ENCODE results near the gene ISL2.

GRCh38 chr15:76376816-76377215 is 40.2 kb downstream of the ISL2 start:
- TF ChIP-seq CTCF (IDR thresholded peaks at IDR 0.05; ENCODE audit: insufficient read depth, low read length, poor library complexity, severe bottlenecking) (no peak), EZH2phosphoT487 (conservative IDR thresholded peaks at IDR 0.05; ENCODE audit: low read length) (no peak)

Measured in SU-DHL-6 (cell line).